Motor neuron (in vitro differentiated cells): Measurements from ENCODE around the gene TEX26. TPM values are rescaled to one million over a fixed set of nuclear protein-coding genes. Genes with fewer than 3 reads are reported as not detected.
"Not testable (repeated sequence)": the region's sequence is repeated elsewhere in the genome, so short reads cannot be mapped to it uniquely, and the experiment has no call there.

Source experiments
- ATAC-seq, 8 experiments: fragments of 200-7000 bp; cut with Tn5 transposase; replicated peaks in 6 of 8; 2 replicates each; pipeline ENCODE4 v1.8.0; 2021; ENCODE audit warnings: mild to moderate bottlenecking in 8 of 8, moderate library complexity in 8 of 8
- H3K27ac ChIP-seq, 2 donors: fragments of 250-450 bp; sonication (Bioruptor Pico); 2 replicates each; pipeline ENCODE4 v1.9.0; 2021; ENCODE audit warnings: antibody characterized with exemption in 2 of 2, mild to moderate bottlenecking in 2 of 2, moderate library complexity in 1 of 2
- H3K4me1 ChIP-seq, 2 donors: fragments of 250-450 bp; sonication (Bioruptor Pico); replicated peaks in 1 of 2; 2 replicates each; pipeline ENCODE4 v1.6.1; 2021; ENCODE audit warnings: antibody characterized with exemption in 2 of 2, mild to moderate bottlenecking in 2 of 2, moderate library complexity in 1 of 2
- H3K4me3 ChIP-seq, 5 donors: fragments of 250-450 bp; sonication (Bioruptor Pico); 2 replicates each; pipeline ENCODE4 v1.9.0; 2021; ENCODE audit warnings: antibody characterized with exemption in 5 of 5, mild to moderate bottlenecking in 5 of 5, moderate library complexity in 4 of 5
- WGBS, 10 experiments: fragments of 450-650 bp; shearing (Covaris generic); methylation state at CpG; one replicate each; pipeline ENCODE4 v1.0.0; 2022; 5-methylcytosine and 5-hydroxymethylcytosine counted together
- in situ Hi-C, 9 experiments: fragments of 400-800 bp; cut with MboI; loops; one replicate each; pipeline ENCODE4 v1.15.0; 2021; ENCODE audit warnings: low sequenced_read_pairs in 9 of 9, low pct_unique_long_range_greater_than_20kb in 2 of 9; ENCODE audit not compliant: unreplicated experiment in 9 of 9
- total RNA-seq, 8 experiments: library from RNA; unstranded; fragments of 300-600 nt; gene quantifications; 2 replicates each; pipeline versions ENCODE4 v1.2.3 to v1.2.4, GENCODE V29; 2022

Gene TEX26
- total RNA-seq, 8 experiments from 2014 or later, result 0.23 to 3.6 (median 1.6) TPM; not detected in 4

DNA sequence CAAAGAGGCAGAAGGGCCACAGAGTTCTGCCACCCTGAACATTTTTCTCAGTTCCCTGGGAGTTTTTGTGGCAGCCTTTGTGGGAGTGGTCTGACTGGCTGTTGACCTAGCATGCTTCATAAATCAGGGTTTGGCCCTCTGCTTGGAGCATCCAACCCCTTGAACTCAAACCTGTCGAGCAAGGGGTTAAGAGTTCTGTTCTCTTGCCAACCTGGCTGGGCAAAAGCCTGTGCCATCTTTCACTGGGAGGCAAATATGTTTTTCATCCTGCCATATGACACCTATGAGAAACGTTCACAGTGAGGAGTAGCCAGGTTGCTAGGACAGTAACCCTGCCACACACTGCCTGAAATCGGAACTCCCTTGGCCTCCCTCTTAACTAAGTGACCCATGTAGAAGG lies 7.7 kb upstream of the TEX26 start:
- in situ Hi-C loops, result loop anchor here in 2 of 9 experiments (25.0 kb wide), 1 partner anchor 88 kb away; no protein-coding TSS in a partner anchor
- no peak overlapping the region for H3K4me3 ChIP-seq
- 43 to 92% (median 75%) methylated on average over 1 to 3 of the region's 3 CpGs; no CpG with 5 or more reads in 5 of the 10 experiments for WGBS, 10 experiments
- peaks cover 11 to 16% of the 10 kb centered on the region in 2 donors for H3K4me1 ChIP-seq
- ATAC-seq, result peak in 2 of 8 experiments; percentile 31 to 55
- H3K27ac ChIP-seq, result no peak overlapping the region

DNA sequence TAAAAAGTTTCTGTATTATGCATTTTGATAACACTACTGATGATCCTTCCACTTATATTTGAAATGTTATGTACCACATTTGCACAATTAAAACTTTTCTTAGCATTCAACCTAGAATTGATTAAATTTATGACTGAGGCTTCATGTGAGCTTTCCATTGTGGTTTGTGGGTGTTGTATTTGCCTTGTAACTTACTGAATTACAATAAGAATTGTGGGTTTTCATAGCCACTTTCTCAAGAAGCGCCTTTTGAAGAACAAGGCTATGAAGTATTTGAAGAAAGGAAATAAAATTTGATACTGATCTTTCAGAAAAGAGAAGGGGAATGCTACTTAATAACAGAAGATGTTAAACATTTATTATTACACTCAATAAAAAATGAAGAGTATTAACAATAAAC lies 7.0 kb upstream of the TEX26 start:
- no peak for ATAC-seq
- WGBS, 10 experiments, result 42 to 100% (median 88%) methylated on average over 1 of the region's 1 CpG; no CpG with 5 or more reads in 1 of the 10 experiments
- in situ Hi-C loops, result no loop called here
- Histone ChIP-seq H3K4me1 (peaks cover 11 to 16% of the 10 kb centered on the region in 2 donors), H3K4me3 (no peak overlapping the region), H3K27ac (no peak overlapping the region)

DNA sequence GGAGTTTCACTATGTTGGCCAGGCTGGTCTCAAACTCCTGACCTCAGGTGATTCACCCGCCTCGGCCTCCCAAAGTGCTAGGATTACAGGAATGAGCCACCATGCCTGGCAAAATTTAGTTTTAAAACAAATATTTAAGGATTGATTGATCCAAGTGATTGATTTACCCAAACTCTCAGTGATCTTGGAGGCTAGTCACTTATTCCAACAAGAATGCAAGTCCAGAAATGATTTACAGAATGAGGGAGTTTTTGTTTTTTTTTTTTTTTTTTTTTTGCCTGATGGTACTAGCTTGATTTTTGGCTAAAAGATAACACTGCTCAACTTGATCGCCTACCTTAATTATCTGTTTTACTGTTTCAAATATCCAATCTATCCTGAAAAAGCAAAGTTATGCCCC lies 5.7 kb upstream of the TEX26 start:
- Histone ChIP-seq H3K27ac (no peak overlapping the region), H3K4me3 (no peak overlapping the region), H3K4me1 (peaks cover 11 to 16% of the 10 kb centered on the region in 2 donors)
- ATAC-seq, result no peak
- in situ Hi-C loops, result no loop called here
- 87 to 100% (median 100%) methylated on average over 1 to 3 of the region's 3 CpGs; no CpG with 5 or more reads in 1 of the 10 experiments for WGBS, 10 experiments

DNA sequence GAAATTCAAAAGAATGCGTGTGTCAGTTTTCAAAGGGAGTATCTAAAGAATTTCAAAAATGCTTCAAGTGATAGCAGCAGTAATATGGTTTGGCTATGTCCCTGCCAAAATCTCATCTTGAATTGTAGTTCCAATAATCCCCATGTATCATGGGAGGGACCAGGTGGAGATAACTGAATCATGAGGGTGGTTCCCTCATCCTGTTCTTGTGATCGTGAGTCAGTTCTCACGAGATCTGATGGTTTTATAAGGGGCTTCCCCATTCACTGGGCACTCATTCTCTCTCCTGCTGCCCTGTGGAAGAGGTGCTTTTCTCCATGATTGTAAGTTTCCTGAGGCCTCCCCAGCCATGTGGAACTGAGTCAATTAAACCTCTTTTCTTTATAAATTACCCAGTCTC lies 5.3 kb upstream of the TEX26 start:
- in situ Hi-C loops, ATAC-seq, H3K27ac ChIP-seq, H3K4me3 ChIP-seq: not testable (repeated sequence)
- peaks cover 13 to 19% of the 10 kb centered on the region in 2 donors for H3K4me1 ChIP-seq
- WGBS, 10 experiments, result 62 to 100% (median 88%) methylated on average over 1 to 3 of the region's 3 CpGs; no CpG with 5 or more reads in 1 of the 10 experiments

DNA sequence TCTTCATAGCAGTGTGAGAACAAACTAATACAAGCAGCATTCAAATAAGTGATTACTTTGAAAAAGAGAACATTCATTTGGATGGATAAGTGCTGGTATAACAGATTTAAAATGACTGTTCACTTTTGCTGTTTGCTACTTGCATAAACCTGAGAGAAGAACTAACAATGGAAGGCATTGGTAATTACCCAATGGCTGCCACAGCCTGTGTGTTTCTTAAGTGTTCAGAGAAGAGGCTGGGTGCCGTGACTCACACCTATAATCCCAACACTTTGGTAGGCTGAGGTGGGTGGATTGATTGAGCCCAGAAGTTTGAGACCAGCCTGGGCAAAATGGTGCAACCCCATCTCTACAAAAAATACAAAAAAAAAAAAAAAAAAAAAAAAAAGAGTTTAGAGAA lies 4.9 kb upstream of the TEX26 start:
- 33 to 100% (median 94%) methylated on average over 1 of the region's 1 CpG; no CpG with 5 or more reads in 4 of the 10 experiments for WGBS, 10 experiments

DNA sequence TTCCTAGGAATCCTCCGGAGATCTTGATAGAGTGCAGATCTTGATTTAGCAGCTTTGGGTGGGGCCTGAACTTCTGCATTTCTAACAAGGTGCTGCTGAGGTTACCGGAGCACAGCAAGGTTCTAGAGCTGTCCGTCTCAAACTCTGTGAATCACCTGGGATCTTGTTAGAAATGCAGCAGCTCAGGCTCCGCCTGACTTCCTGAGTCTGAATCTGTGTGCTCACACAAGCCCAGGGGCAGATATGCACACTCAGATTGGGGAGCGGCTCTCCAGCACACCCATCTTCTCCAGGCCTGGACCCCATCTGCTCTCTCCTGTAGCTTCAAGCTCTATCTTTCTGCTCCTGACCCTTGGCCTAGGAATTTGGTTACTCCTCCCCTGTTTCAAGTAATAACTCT lies 3.5 kb upstream of the TEX26 start:
- in situ Hi-C loops, result no loop called here
- no peak overlapping the region for H3K27ac ChIP-seq
- peak in 2 of 8 experiments; percentile 83 to 93 for ATAC-seq
- H3K4me1 ChIP-seq, result peaks cover 25 to 31% of the 10 kb centered on the region in 2 donors
- WGBS, 10 experiments, result 15 to 100% (median 84%) methylated on average over 1 to 3 of the region's 5 CpGs; no CpG with 5 or more reads in 4 of the 10 experiments
- no peak overlapping the region for H3K4me3 ChIP-seq

More for the DNA sequence above, 4.9 kb upstream of the TEX26 start:
- no peak for ATAC-seq
- H3K4me1 ChIP-seq, result peaks cover 17 to 23% of the 10 kb centered on the region in 2 donors
- H3K27ac ChIP-seq, result no peak overlapping the region
- H3K4me3 ChIP-seq, result no peak overlapping the region
- in situ Hi-C loops, result no loop called here

DNA sequence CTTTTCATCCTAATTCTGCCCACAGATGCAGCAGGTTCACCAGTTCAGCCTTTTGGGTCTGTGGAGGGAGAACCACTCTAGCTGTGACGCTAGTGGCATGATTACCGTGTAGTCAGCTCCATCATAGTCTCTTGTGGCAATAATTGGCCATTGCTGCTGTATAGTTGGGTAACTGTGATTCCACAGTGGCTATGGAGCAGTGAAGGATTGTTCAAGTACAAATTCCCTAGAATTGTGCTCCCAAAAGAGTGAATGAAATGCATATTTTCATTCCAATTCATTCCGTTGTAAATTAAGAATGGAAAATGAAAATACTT lies 856 bp downstream of the TEX26 start:
- no peak overlapping the region for H3K27ac ChIP-seq
- no peak overlapping the region for H3K4me3 ChIP-seq
- H3K4me1 ChIP-seq, result peaks cover 15% of the 10 kb centered on the region in 2 donors
- 62 to 100% (median 79%) methylated on average over 1 to 3 of the region's 3 CpGs; no CpG with 5 or more reads in 2 of the 10 experiments for WGBS, 10 experiments
- peak in 3 of 8 experiments; percentile 2 to 11 (median 10) for ATAC-seq
- in situ Hi-C loops, result no loop called here

DNA sequence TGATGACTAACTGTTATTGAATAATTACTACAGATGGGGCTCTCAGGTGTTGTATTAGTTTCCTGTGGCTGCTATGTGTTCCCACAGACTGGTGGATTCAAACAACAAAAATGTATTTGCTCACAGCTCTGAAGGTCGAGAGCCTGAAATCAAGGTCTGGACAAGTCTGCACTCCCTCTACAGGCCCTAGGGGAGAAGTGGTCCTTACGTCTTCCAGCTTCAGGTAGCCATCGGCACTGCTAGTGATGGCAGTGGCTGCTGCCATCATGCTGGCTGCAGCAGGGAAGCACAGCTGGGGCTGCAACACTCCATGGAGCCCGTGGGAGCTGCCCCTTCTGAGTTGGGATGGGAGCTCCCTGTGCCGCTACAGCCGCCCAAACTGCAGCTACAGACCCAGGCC lies 1.9 kb downstream of the TEX26 start:
- 40 to 76% (median 41%) methylated on average over 1 to 4 of the region's 6 CpGs; no CpG with 5 or more reads in 7 of the 10 experiments for WGBS, 10 experiments
- Histone ChIP-seq H3K4me1 (peaks cover 15% of the 10 kb centered on the region in 2 donors), H3K27ac (no peak overlapping the region), H3K4me3 (no peak overlapping the region)
- in situ Hi-C loops, result no loop called here
- peak in 2 of 8 experiments; percentile 17 to 26 for ATAC-seq

DNA sequence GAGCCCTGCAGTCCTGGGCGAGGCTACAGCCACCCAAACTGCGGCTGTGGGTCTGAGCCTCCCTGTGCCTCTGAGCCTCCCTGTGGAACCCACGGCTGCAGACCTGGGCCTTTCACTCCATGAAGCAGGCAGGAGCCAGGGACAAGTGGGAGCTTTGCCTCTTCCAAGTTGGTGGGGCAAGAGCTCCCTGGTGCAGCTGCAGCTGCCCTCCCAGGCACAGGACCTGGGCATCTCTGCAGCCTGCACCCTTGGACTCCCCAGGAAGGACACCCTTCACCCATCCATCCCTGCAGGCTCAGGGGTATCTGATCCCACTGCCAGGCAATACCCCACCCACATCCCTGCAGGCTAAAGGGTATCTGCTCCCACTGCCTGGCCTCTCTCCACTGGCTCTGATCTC lies 2.3 kb downstream of the TEX26 start:
- WGBS, 10 experiments, result 0 to 80% (median 80%) methylated on average over 1 to 2 of the region's 3 CpGs; no CpG with 5 or more reads in 7 of the 10 experiments
- Histone ChIP-seq H3K4me3 (no peak overlapping the region), H3K27ac (no peak overlapping the region), H3K4me1 (peaks cover 15% of the 10 kb centered on the region in 2 donors)
- no peak for ATAC-seq
- in situ Hi-C loops, result no loop called here

DNA sequence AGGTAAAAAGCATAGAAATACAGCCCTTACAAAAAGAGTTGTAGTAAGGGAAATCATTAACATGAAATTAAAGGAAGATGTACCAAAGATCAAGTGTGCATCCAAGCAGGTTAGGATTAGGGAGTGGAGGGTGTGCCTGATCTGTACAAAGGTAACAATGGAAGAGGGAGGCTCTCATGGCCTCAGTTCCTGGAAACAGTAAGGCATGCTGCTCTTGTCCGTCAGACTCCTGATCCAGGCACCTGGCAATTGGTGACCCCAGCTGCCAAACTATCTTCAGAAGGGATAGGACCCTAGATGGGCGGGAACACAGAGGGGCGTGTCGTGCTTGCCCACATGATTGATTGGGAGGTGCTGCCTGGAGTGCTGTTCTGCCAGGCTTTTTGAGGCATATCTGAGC lies 4.5 kb downstream of the TEX26 start:
- H3K4me1 ChIP-seq, result peaks cover 14% of the 10 kb centered on the region in 2 donors
- ATAC-seq, result no peak
- WGBS, 10 experiments, result 0 to 100% (median 67%) methylated on average over 1 to 3 of the region's 4 CpGs; no CpG with 5 or more reads in 5 of the 10 experiments
- H3K4me3 ChIP-seq, result no peak overlapping the region
- in situ Hi-C loops, result no loop called here
- H3K27ac ChIP-seq, result no peak overlapping the region

DNA sequence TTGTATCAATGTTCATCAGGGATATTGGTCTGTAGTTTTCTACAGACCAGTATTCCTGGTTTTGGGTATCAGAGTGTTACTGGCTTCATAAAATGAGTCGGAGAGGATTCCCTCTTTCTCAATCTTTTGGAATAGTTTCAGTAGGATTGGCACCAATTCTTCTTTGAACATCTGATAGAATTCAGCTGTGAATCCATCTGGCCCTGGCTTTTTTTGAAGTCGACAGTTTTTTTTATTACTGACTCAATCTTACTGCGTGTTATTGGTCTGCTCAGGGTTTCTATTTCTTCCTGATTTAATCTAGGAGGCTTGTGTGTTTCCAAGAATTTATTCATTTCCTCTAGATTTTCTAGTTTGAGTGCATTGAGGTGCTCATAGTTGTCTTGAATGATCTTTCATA lies 11.4 kb downstream of the TEX26 start:
- 0 to 92% (median 75%) methylated on average over 2 to 3 of the region's 3 CpGs; no CpG with 5 or more reads in 1 of the 10 experiments for WGBS, 10 experiments
- H3K27ac ChIP-seq, result no peak overlapping the region
- H3K4me1 ChIP-seq, result no peaks in the 10 kb centered on the region
- ATAC-seq, result no peak
- in situ Hi-C loops, result no loop called here
- no peak overlapping the region for H3K4me3 ChIP-seq

DNA sequence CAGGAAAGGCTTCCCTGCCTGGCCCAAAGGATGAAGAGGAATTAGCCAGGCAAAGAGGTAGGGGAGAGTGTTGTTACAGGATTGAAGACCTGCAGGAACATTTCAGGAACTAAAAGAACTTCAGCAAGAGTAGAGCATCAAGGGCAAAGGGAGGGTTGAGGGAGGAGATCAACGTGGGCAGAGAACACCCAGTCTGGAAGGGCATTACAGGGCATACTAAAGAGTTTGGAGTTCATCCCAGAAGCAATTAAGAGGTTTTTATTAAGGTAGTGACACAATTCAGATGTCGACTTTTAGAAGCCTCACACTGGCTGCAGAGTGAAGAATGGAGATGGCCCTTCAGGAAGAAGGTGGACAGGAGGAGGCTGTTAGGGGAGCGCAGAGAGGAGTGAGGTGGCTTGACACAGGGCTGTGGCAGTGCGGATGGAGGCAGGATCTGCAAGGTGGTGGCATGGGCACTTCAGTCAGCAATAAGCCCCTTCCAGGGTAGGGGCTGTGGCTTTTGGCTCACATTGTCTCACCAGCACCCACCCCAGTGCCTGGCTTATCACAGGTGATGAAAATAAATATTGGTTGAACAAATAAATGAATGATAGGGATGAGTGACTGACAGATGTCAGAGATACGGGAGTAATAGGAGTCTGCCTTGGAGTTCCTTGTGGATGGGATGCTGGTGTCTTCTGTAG lies 24.9 kb downstream of the TEX26 start:
- no peak for ATAC-seq
- no peak overlapping the region for H3K27ac ChIP-seq
- WGBS, 10 experiments, result 12 to 100% (median 80%) methylated on average over 1 to 5 of the region's 5 CpGs; no CpG with 5 or more reads in 1 of the 10 experiments
- H3K4me1 ChIP-seq, result no peaks in the 10 kb centered on the region
- in situ Hi-C loops, result no loop called here
- no peak overlapping the region for H3K4me3 ChIP-seq

DNA sequence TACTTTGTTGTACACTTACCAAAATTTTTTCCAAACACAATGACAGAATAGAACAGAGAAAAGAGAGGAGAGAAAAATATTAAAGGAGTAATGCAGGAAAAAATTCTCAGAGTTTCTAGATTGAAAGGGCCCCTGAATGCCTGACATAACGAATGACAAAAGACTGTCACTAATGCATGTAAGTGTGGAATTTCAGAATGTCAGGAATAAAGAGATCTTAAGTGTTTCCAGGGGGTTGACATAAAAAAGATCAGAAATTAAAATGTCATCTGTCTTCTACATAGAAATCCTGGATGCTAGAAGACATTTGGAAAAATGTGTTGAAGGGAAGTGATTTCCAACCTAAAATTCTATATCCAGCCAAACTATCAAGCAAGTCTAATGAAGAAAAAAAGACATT lies 27.2 kb downstream of the TEX26 start:
- Histone ChIP-seq H3K4me3 (no peak overlapping the region), H3K4me1 (no peaks in the 10 kb centered on the region), H3K27ac (no peak overlapping the region)
- in situ Hi-C loops, result no loop called here
- 0 to 100% (median 58%) methylated on average over 1 of the region's 1 CpG for WGBS, 10 experiments
- ATAC-seq, result no peak

DNA sequence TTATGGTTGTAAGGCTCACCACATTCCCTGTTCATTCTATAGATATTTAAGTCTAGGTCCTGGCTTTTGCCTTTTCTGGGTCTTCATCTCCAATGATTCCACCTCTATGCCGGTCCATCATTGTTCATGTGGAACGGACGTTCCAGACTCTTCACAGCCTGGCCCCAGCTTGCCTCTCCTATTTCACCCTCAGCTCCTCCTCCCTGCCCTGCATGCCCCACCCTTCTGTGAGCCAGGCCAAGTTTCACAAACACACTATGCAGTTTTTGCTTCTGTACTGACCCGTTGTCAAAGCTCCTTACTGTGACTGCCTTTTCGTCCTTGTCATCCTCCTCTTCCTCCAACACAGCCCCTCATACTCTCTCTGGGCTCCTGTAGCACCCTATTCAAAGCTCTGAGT lies 31.3 kb downstream of the TEX26 start:
- in situ Hi-C loops, result no loop called here
- WGBS, 10 experiments, result 0 to 85% (median 64%) methylated on average over 1 to 3 of the region's 5 CpGs; no CpG with 5 or more reads in 2 of the 10 experiments
- H3K4me3 ChIP-seq, result no peak overlapping the region
- peak in 3 of 8 experiments; percentile 86 to 100 (median 100) for ATAC-seq
- no peak overlapping the region for H3K27ac ChIP-seq
- no peaks in the 10 kb centered on the region for H3K4me1 ChIP-seq
